Coronary artery (tissue), 2 donors: ENCODE results near the gene KMT5B.

Experiments
- DNase-seq: peaks from one replicate; pipeline ENCODE4 v3.0.0-alpha.2; 2017; ENCODE audit warnings: low spot score
- H3K27ac ChIP-seq, 2 donors: fragments of 200-600 bp; sonication (generic); one replicate each; pipeline ENCODE4 v1.5.1; 2016 to 2019
- H3K4me3 ChIP-seq: fragments of 200-600 bp; sonication (generic); 2 replicates; pipeline ENCODE4 v1.5.1; 2016; ENCODE audit warnings: mild to moderate bottlenecking, moderate library complexity
- TF ChIP-seq, protein P1 (sequence below): fragments of 200-600 bp; sonication (generic); IDR thresholded peaks from one replicate; pipeline ENCODE4 v1.5.1; 2019; ENCODE audit warnings: antibody characterized with exemption

The KMT5B gene

DNA sequence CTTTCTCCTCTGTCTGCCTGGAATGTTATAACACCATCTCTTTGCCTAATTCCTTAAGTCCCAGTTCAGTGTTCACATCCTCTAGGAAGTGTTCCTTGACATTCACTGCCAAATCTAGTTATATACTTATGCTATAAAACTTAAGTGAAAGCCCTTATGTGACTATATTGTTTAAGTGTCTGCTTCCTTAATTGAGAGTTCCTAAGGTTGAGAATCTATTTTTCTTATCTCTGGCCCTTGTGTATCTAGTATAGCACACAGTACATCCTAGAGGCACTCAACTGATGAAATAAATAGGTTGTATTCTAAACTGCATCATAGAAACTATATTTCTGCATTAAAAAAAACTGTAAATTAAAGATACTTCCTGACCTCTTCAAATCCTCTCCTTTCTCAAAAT, 16.9 kb downstream of the KMT5B start:
- Histone ChIP-seq H3K27ac (no peak overlapping the region), H3K4me3 (no peak overlapping the region)
- DNase-seq: no peak
- TF ChIP-seq, protein P1, sequence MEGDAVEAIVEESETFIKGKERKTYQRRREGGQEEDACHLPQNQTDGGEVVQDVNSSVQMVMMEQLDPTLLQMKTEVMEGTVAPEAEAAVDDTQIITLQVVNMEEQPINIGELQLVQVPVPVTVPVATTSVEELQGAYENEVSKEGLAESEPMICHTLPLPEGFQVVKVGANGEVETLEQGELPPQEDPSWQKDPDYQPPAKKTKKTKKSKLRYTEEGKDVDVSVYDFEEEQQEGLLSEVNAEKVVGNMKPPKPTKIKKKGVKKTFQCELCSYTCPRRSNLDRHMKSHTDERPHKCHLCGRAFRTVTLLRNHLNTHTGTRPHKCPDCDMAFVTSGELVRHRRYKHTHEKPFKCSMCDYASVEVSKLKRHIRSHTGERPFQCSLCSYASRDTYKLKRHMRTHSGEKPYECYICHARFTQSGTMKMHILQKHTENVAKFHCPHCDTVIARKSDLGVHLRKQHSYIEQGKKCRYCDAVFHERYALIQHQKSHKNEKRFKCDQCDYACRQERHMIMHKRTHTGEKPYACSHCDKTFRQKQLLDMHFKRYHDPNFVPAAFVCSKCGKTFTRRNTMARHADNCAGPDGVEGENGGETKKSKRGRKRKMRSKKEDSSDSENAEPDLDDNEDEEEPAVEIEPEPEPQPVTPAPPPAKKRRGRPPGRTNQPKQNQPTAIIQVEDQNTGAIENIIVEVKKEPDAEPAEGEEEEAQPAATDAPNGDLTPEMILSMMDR: no peak

DNA sequence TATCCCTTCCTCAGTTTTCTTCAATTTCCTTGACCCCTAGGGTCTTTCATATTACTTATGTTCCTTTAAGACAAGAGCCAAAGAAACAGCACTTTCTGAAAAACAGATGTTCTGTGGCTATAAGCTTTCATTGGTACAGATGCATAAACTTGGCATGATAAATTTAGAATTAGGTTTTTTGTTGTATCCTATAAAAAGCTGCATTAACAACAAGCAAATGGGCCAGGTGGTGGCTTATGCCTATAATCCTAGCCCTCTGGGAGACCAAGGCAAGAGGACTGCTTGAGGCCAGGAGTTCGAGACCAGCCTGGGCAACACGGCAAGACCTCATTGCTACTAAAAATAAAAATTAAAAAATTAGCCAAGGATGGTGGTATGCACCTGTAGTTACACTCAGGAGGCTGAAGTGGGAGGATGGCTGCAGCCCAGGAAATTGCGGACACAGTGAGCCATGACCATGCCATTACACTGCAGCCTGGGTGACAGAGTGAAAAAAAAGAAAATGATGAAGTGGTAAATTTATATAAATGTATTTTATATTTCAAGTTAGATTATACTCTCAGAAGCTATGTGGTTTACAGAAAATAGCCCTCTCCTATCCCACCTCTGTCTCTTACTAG, 18.3 kb downstream of the KMT5B start:
- TF ChIP-seq, protein P1: no peak
- H3K27ac ChIP-seq: no peak overlapping the region
- H3K4me3 ChIP-seq: no peak overlapping the region
- DNase-seq: no peak

GRCh38 chr11:68193018-68193417, 20.1 kb downstream of the KMT5B start:
- no peak overlapping the region for H3K4me3 ChIP-seq
- TF ChIP-seq, protein P1: no peak
- DNase-seq: no peak
- H3K27ac ChIP-seq: no peak overlapping the region

- Histone ChIP-seq H3K27ac (no peak overlapping the region), H3K4me3 (no peak overlapping the region)
- DNase-seq: no peak
- TF ChIP-seq, protein P1: no peak
Measured at GRCh38 chr11:68191661-68192579, 21.2 kb downstream of the KMT5B start.

GRCh38 chr11:68189888-68190287, 23.2 kb downstream of the KMT5B start:
- Histone ChIP-seq H3K4me3 (no peak overlapping the region), H3K27ac (no peak overlapping the region)
- DNase-seq: no peak
- TF ChIP-seq, protein P1: no peak

GRCh38 chr11:68189082-68189481, 24.0 kb downstream of the KMT5B start:
- no peak overlapping the region for H3K27ac ChIP-seq
- DNase-seq: no peak
- no peak overlapping the region for H3K4me3 ChIP-seq
- TF ChIP-seq, protein P1: no peak

- DNase-seq: no peak
- no peak overlapping the region for H3K27ac ChIP-seq
- TF ChIP-seq, protein P1: no peak
- no peak overlapping the region for H3K4me3 ChIP-seq
Measured at GRCh38 chr11:68186061-68186460, 27.0 kb downstream of the KMT5B start.
